CD14-positive monocyte (primary cell): ENCODE results near the gene PILRA. TPM values are rescaled to one million over a fixed set of nuclear protein-coding genes. Genes with fewer than 3 reads are reported as not detected.
"Not testable (repeated sequence)": the region's sequence is repeated elsewhere in the genome, so short reads cannot be mapped to it uniquely, and the experiment has no call there.

ENCODE experiments used
- DNase-seq, 3 donors: peaks; one replicate each; pipeline ENCODE4 v3.0.0-alpha.2; 2011 to 2022
- H2AFZ ChIP-seq: 2 replicates; pipeline ENCODE4 v1.6.0; 2012; ENCODE audit warnings: mild to moderate bottlenecking, low read depth, low read length, inconsistent platforms; ENCODE audit not compliant: insufficient read depth, poor library complexity, severe bottlenecking
- H3K27ac ChIP-seq, 2 donors: 1 replicate in 1 of 2; 2 replicates in 1 of 2; pipeline ENCODE4 v1.5.1; 2012 to 2013; ENCODE audit warnings: low read length in 2 of 2, control low read depth in 1 of 2, inconsistent platforms in 1 of 2, low read depth in 1 of 2, mild to moderate bottlenecking in 1 of 2
- H3K27me3 ChIP-seq, 2 donors: one replicate each; pipeline versions ENCODE4 v1.6.0 to v1.6.1; 2011 to 2013; ENCODE audit warnings: low read length in 2 of 2; ENCODE audit not compliant: control insufficient read depth in 2 of 2, insufficient read depth in 2 of 2
- H3K36me3 ChIP-seq, 2 donors: replicated peaks in 1 of 2; 1 replicate in 1 of 2; 2 replicates in 1 of 2; pipeline versions ENCODE4 v1.5.1 to v1.6.1; 2012 to 2013; ENCODE audit warnings: low read length in 2 of 2, control low read depth in 1 of 2, inconsistent platforms in 1 of 2, mild to moderate bottlenecking in 1 of 2; ENCODE audit not compliant: insufficient read depth in 2 of 2, control insufficient read depth in 1 of 2
- H3K4me1 ChIP-seq, 2 donors: 1 replicate in 1 of 2; 2 replicates in 1 of 2; pipeline versions ENCODE4 v1.5.1 to v1.6.1; 2012 to 2013; ENCODE audit warnings: low read length in 2 of 2, control low read depth in 1 of 2, inconsistent platforms in 1 of 2, mild to moderate bottlenecking in 1 of 2, moderate library complexity in 1 of 2; ENCODE audit not compliant: insufficient read depth in 2 of 2, control insufficient read depth in 1 of 2
- H3K4me2 ChIP-seq: replicated peaks from 2 replicates; pipeline ENCODE3; 2012; ENCODE audit warnings: low read length, moderate library complexity, mild to moderate bottlenecking; ENCODE audit not compliant: poor library complexity, severe bottlenecking; ENCODE audit errors: extremely low read depth
- H3K4me3 ChIP-seq, 3 experiments: fragments of 200-600 bp in 1 of 3; sonication (generic) in 1 of 3; replicated peaks in 1 of 3; 1 replicate in 2 of 3; 2 replicates in 1 of 3; pipeline ENCODE4 v1.5.1; 2011 to 2013; ENCODE audit warnings: low read length in 3 of 3, mild to moderate bottlenecking in 3 of 3, control low read depth in 2 of 3, low read depth in 2 of 3, inconsistent platforms in 1 of 3, moderate library complexity in 1 of 3
- H3K79me2 ChIP-seq: 2 replicates; pipeline ENCODE4 v1.6.0; 2012; ENCODE audit warnings: mild to moderate bottlenecking, control low read depth, inconsistent platforms, low read length, moderate library complexity; ENCODE audit not compliant: insufficient read depth
- H3K9ac ChIP-seq: 2 replicates; pipeline ENCODE4 v1.6.0; 2017; ENCODE audit warnings: low read length, mild to moderate bottlenecking; ENCODE audit not compliant: insufficient read depth, poor library complexity, severe bottlenecking
- H3K9me3 ChIP-seq, 2 donors: replicated peaks in 1 of 2; 1 replicate in 1 of 2; 2 replicates in 1 of 2; pipeline versions ENCODE4 v1.5.1 to v1.6.1; 2012 to 2013; ENCODE audit warnings: low read length in 2 of 2, control low read depth in 1 of 2; ENCODE audit not compliant: control insufficient read depth in 1 of 2, insufficient read depth in 1 of 2
- H4K20me1 ChIP-seq: 2 replicates; pipeline ENCODE4 v1.6.0; 2012; ENCODE audit warnings: mild to moderate bottlenecking, low read length, control low read depth, moderate library complexity; ENCODE audit not compliant: insufficient read depth
- H3K27ac Mint-ChIP-seq, 7 donors: one replicate each; pipeline ENCODE4 v1.8.0; 2020; ENCODE audit warnings: mild to moderate bottlenecking in 7 of 7, mixed read lengths in 7 of 7, moderate library complexity in 6 of 7, inconsistent platforms in 2 of 7
- H3K27me3 Mint-ChIP-seq, 3 donors: one replicate each; pipeline ENCODE4 v1.8.0; 2021 to 2022; ENCODE audit warnings: low read depth in 3 of 3, mild to moderate bottlenecking in 3 of 3, mixed read lengths in 3 of 3, moderate library complexity in 3 of 3, inconsistent platforms in 1 of 3
- H3K36me3 Mint-ChIP-seq, 2 donors: one replicate each; pipeline ENCODE4 v1.8.0; 2020; ENCODE audit warnings: mixed read lengths in 2 of 2, inconsistent platforms in 1 of 2, mild to moderate bottlenecking in 1 of 2
- H3K4me1 Mint-ChIP-seq: one replicate; pipeline ENCODE4 v1.8.0; 2020; ENCODE audit warnings: mild to moderate bottlenecking, mixed read lengths
- H3K4me3 Mint-ChIP-seq, 2 donors: one replicate each; pipeline ENCODE4 v1.8.0; 2020; ENCODE audit warnings: mild to moderate bottlenecking in 2 of 2, mixed read lengths in 2 of 2, moderate library complexity in 1 of 2
- H3K9me3 Mint-ChIP-seq, 7 donors: one replicate each; pipeline ENCODE4 v1.8.0; 2020 to 2022; ENCODE audit warnings: mixed read lengths in 7 of 7, mild to moderate bottlenecking in 6 of 7, moderate library complexity in 6 of 7, inconsistent platforms in 2 of 7
- CTCF ChIP-seq: fragments of 200-600 bp; IDR thresholded peaks from one replicate; pipeline ENCODE4 v1.8.0; 2022; ENCODE audit warnings: antibody characterized with exemption, mild to moderate bottlenecking
- WGBS: methylation state at CpG from one replicate; pipeline ENCODE4 v1.1.5; 2013; ENCODE audit warnings: missing lambda C conversion rate; ENCODE audit not compliant: insufficient coverage; 5-methylcytosine and 5-hydroxymethylcytosine counted together
- intact Hi-C, 2 donors: fragments of 100-400 bp; cut with micrococcal nuclease; formaldehyde crosslinking; loops; one replicate each; pipeline versions ENCODE4 v1.15.0 to v1.15.1; 2023
- polyA plus RNA-seq, 3 donors: library from polyadenylated mRNA; depleted of rRNA in 1 of 3; unstranded in 2 of 3; stranded (reverse) in 1 of 3; fragments of 300-500 nt in 2 of 3; fragments of >200 nt in 1 of 3; fragmentation: Illumina TruSeq in 2 of 3; gene quantifications; 1 replicate in 2 of 3; 2 replicates in 1 of 3; pipeline ENCODE4 v1.2.3, GENCODE V29; 2012 to 2021

PILRA gene
- polyA plus RNA-seq, 3 donors: 316 to 491 (median 364) TPM

DNA sequence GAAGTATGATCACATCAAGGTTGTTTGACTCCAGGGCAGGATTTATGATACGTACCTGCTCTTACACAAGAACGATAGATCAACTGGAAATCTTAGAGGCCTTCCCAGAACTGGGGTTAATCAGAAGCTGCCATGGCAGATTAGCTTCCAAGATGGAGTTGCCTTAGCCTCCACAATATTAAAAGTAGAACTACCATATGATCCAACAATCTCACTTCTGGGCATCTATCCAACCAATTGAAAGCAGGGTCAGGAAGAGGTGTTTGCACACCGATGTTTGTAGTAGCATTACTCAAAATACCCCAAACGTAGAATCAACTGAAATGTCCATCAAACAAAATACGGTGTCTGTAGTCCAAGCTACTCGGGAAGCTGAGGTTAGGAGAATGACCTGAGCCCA is 8.8 kb upstream of the PILRA start:
- peak overlapping the region; percentile 76 to 99 (median 84) for H3K27ac Mint-ChIP-seq
- H3K36me3 Mint-ChIP-seq: peaks cover 46 to 56% of the 10 kb centered on the region in 2 donors
- no peak overlapping the region for H2AFZ ChIP-seq
- no peak for TF ChIP-seq CTCF
- H3K79me2 ChIP-seq: peaks cover 22% of the 10 kb centered on the region
- WGBS: 100% methylated on average over 2 of the region's 6 CpGs
- H3K27me3 ChIP-seq: no peaks in the 10 kb centered on the region
- no peaks in the 10 kb centered on the region for H3K9me3 Mint-ChIP-seq
- peaks cover 20 to 43% of the 10 kb centered on the region in 2 donors for H3K36me3 ChIP-seq
- peaks cover 62% of the 10 kb centered on the region for H3K4me1 Mint-ChIP-seq
- H3K4me3 Mint-ChIP-seq: no peak overlapping the region
- H3K9ac ChIP-seq: no peak overlapping the region
- H3K27ac ChIP-seq: peak overlapping the region; percentile 96 to 99
- no peaks in the 10 kb centered on the region for H3K9me3 ChIP-seq
- intact Hi-C loops: no loop called here
- no peaks in the 10 kb centered on the region for H4K20me1 ChIP-seq
- DNase-seq: no peak
- peaks cover 0 to 5% (median 0%) of the 10 kb centered on the region in 3 donors for H3K27me3 Mint-ChIP-seq
- H3K4me1 ChIP-seq: peaks cover 58 to 61% of the 10 kb centered on the region in 2 donors
- H3K4me2 ChIP-seq: no peak overlapping the region
- no peak overlapping the region for H3K4me3 ChIP-seq

DNA sequence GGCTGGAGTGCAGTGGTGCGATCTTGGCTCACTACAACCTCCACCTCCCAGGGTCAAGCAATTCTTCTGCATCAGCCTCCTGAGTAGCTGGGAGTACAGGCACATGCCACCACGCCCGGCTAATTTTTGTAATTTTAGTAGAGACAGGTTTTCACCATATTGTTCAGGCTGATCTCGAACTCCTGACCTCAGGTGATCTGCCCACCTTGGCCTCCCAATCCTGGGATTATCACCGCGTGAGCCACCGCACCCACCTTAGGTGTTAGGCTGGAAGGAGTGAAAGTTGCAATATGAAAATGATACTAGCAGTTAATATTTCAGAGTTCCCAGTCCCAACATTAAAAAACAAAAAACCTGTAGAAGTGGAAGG is 7.3 kb upstream of the PILRA start:
- H3K9me3 Mint-ChIP-seq, H3K27me3 ChIP-seq, H3K27me3 Mint-ChIP-seq, H4K20me1 ChIP-seq, DNase-seq, H3K9me3 ChIP-seq, intact Hi-C loops, H2AFZ ChIP-seq: not testable (repeated sequence)
- H3K4me1 ChIP-seq: peaks cover 65% of the 10 kb centered on the region in 2 donors
- H3K4me1 Mint-ChIP-seq: peaks cover 66% of the 10 kb centered on the region
- H3K79me2 ChIP-seq: peaks cover 32% of the 10 kb centered on the region
- peak overlapping the region; percentile 13 to 31 for H3K4me3 Mint-ChIP-seq
- peak overlapping the region; percentile 99 to 100 (median 99) for H3K27ac Mint-ChIP-seq
- H3K4me2 ChIP-seq: peak overlapping the region; percentile 7
- H3K4me3 ChIP-seq: peak overlapping the region in 1 of 3 experiments; percentile 43
- peaks cover 34 to 41% of the 10 kb centered on the region in 2 donors for H3K36me3 Mint-ChIP-seq
- H3K36me3 ChIP-seq: peaks cover 16 to 30% of the 10 kb centered on the region in 2 donors
- WGBS: no CpG with 5 or more reads among the region's 7 CpGs
- peak overlapping the region; percentile 96 to 99 for H3K27ac ChIP-seq
- peak overlapping the region; percentile 48 for H3K9ac ChIP-seq
